Measurements from ENCODE around the gene NEUROD2. TPM values are rescaled to one million over a fixed set of nuclear protein-coding genes. Genes with fewer than 3 reads are reported as not detected.

NEUROD2 gene
- total and polyA plus RNA-seq, 2 of the 8 experiments (the other 6 are each of a cell fraction or from before 2014, with no cell fraction given): not detected

- no peak for DNase-seq (ENCODE audit: low read depth in 1 of 2, low spot score in 2 of 2)
- Histone ChIP-seq H4K8ac (ENCODE audit: extremely low read depth, insufficient read depth, low read length) (no peak overlapping the region), H2BK5ac (ENCODE audit: low read depth, low read length) (no peak overlapping the region), H4K20me1 (replicated peaks in 1 of 2; ENCODE audit: control insufficient read depth in 1 of 2, insufficient read depth in 2 of 2, low read length in 2 of 2) (peaks cover 1 to 2% of the 10 kb centered on the region in 2 experiments), H3K56ac (replicated peaks; ENCODE audit: insufficient read length, low read depth, low read length) (no peak overlapping the region), H2BK120ac (replicated peaks; ENCODE audit: low read depth, low read length) (no peak overlapping the region), H2BK12ac (ENCODE audit: low read depth, low read length) (no peak overlapping the region), H3K9me3 (ENCODE audit: insufficient read depth in 2 of 2, low read depth in 1 of 2, low read length in 1 of 2) (no peaks in the 10 kb centered on the region), H3K79me2 (ENCODE audit: control insufficient read depth in 1 of 2, insufficient read depth in 2 of 2, low read length in 2 of 2) (peaks cover 0 to 2% of the 10 kb centered on the region in 2 experiments; a peak in 1 of 4 replicates), H3K27ac (ENCODE audit: low read depth, low read length) (no peak overlapping the region), H4K91ac (replicated peaks; ENCODE audit: insufficient read length, low read length) (no peak overlapping the region), H3K4me3 (ENCODE audit: extremely low read depth in 1 of 4, insufficient read depth in 2 of 4, low read depth in 3 of 4, low read length in 4 of 4) (no peak overlapping the region), H3K18ac (ENCODE audit: extremely low read depth, low read length) (no peak overlapping the region), H3K27me3 (replicated peaks in 1 of 4; ENCODE audit: control insufficient read depth in 3 of 4, extremely low read depth in 1 of 4, insufficient read depth in 3 of 4, low read length in 3 of 4) (no peaks in the 10 kb centered on the region), H3K4me2 (ENCODE audit: insufficient read depth in 1 of 2, low read depth in 2 of 2, low read length in 2 of 2) (no peak overlapping the region), H2BK15ac (ENCODE audit: low read length) (no peak overlapping the region), H2BK20ac (ENCODE audit: low read length) (no peak overlapping the region), H3K14ac (ENCODE audit: insufficient read length) (no peak overlapping the region), H3K23me2 (ENCODE audit: low read depth, low read length) (no peaks in the 10 kb centered on the region; the same call in 1 of the 2 replicates), H3K36me3 (ENCODE audit: control insufficient read depth in 2 of 4, insufficient read depth in 4 of 4, low read length in 3 of 4) (peaks cover 0 to 2% (median 0%) of the 10 kb centered on the region in 4 experiments; a peak in 2 of 8 replicates), H3K4me1 (replicated peaks in 1 of 4; ENCODE audit: control insufficient read depth in 3 of 4, insufficient read depth in 4 of 4, low read length in 3 of 4) (peaks cover 5 to 26% (median 21%) of the 10 kb centered on the region in 4 experiments), H4K5ac (ENCODE audit: insufficient read length, low read depth, low read length) (no peak overlapping the region), H3K79me1 (ENCODE audit: low read depth, low read length) (peaks cover 2% of the 10 kb centered on the region; the same call in 1 of the 2 replicates), H2AFZ (ENCODE audit: low read length) (no peak overlapping the region), H2AK5ac (ENCODE audit: low read depth, low read length) (no peak overlapping the region), H3K4ac (replicated peaks; ENCODE audit: insufficient read length, low read depth, low read length) (no peak overlapping the region), H3K9ac (replicated peaks in 1 of 4; ENCODE audit: extremely low read depth in 1 of 4, low read depth in 3 of 4, low read length in 3 of 4) (no peak overlapping the region), H3K23ac (ENCODE audit: insufficient read length) (no peak overlapping the region)
- ChIA-PET POLR2A (ENCODE audit: partially characterized antibody) (interaction anchor here (0.8 to 5.2 kb wide), 9 partner anchors 9 to 45 kb away, joined by 3 to 22 read pairs (median 4); partner anchors contain the start of genes ERBB2 and TCAP), CTCF (ENCODE audit: partially characterized antibody) (interaction anchor here (1.1 to 49.2 kb wide), 13 partner anchors 9 to 220 kb away, joined by 3 to 1885 read pairs (median 5); partner anchors contain the start of genes ERBB2, MIEN1, PGAP3 and PNMT)
- 98% methylated on average over 2 of the region's 2 CpGs; no CpG with 5 or more reads in 1 of the 2 experiments for WGBS, 2 experiments (ENCODE audit: extremely low coverage in 1 of 2, insufficient coverage in 1 of 2, insufficient read length in 1 of 2, insufficient replicate concordance in 2 of 2, low coverage in 1 of 2, low lambda C conversion rate in 2 of 2, missing lambda C conversion rate in 1 of 2)
- no peak for FAIRE-seq
- TF ChIP-seq FOSL1 (IDR thresholded peaks at IDR 0.05; ENCODE audit: insufficient read depth, low read depth, low read length): no peak
- TF ChIP-seq CBX5 (IDR thresholded peaks at IDR 0.05; ENCODE audit: low read depth, low read length): no peak
- TF ChIP-seq RNF2 (IDR thresholded peaks at IDR 0.05; ENCODE audit: borderline replicate concordance, low read depth, low read length, missing control alignments, poor library complexity, severe bottlenecking): no peak
- no peak for TF ChIP-seq KDM1A (IDR thresholded peaks at IDR 0.05; ENCODE audit: borderline replicate concordance, low read length)
- TF ChIP-seq NANOG (IDR thresholded peaks at IDR 0.05; ENCODE audit: insufficient read depth, low read depth, low read length, poor library complexity, severe bottlenecking): no peak
- no peak for TF ChIP-seq SIRT6 (IDR thresholded peaks at IDR 0.05; ENCODE audit: low read length)
Observed at GRCh38 chr17:39655105-39655504, 47.4 kb upstream of the NEUROD2 start.
